Kidney capillary endothelial cell (primary cell): Measurements from ENCODE around the gene NUCB2.
"Not testable (repeated sequence)": the region's sequence is repeated elsewhere in the genome, so short reads cannot be mapped to it uniquely, and the experiment has no call there.

Source experiments
- DNase-seq: peaks from one replicate; pipeline ENCODE4 v3.0.0-alpha.2; 2018; ENCODE audit warnings: low spot score

NUCB2 gene

GRCh38 chr11:17276236-17277023 lies at the start of gene NUCB2:
TSS of gene NUCB2 (plus strand) at chr11:17276739. CDS start at chr11:17295324, 18,585 bp downstream.
- DNase-seq, result peak; percentile 95

- not testable (repeated sequence) for DNase-seq
Observed at GRCh38 chr11:17228186-17228925, 48.2 kb upstream of the NUCB2 start.

DNA sequence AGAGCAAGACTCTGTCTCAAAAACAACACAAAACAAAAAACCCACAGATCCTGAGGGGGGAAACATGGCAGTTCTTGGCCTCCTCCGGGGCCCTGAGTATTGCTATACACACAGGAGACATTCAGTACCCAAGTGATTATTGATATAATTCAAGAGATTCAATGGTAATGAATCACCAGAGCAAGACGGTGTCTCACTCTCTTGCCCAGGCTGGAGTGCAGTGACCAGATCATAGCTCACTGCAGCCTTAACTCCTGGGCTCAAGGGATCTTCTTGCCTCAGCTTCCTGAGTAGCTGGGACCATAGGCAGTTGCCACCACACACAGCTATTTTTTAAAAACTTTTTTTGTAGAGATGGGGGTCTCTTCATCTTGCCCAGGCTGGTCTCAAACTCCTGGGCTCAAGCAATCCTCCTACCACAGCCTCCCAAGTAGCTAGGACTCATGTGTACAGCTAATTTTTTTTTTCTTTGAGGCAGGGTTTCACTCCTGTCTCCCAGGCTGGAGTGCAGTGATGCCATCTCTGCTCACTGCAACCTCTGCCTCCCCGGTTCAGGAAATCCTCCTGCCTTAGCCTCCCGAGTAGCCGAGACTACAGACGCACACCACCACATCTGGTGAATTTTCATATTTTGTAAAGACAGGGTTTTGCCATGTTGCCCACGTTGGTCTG lies 46.9 kb upstream of the NUCB2 start:
- DNase-seq, result no peak

DNA sequence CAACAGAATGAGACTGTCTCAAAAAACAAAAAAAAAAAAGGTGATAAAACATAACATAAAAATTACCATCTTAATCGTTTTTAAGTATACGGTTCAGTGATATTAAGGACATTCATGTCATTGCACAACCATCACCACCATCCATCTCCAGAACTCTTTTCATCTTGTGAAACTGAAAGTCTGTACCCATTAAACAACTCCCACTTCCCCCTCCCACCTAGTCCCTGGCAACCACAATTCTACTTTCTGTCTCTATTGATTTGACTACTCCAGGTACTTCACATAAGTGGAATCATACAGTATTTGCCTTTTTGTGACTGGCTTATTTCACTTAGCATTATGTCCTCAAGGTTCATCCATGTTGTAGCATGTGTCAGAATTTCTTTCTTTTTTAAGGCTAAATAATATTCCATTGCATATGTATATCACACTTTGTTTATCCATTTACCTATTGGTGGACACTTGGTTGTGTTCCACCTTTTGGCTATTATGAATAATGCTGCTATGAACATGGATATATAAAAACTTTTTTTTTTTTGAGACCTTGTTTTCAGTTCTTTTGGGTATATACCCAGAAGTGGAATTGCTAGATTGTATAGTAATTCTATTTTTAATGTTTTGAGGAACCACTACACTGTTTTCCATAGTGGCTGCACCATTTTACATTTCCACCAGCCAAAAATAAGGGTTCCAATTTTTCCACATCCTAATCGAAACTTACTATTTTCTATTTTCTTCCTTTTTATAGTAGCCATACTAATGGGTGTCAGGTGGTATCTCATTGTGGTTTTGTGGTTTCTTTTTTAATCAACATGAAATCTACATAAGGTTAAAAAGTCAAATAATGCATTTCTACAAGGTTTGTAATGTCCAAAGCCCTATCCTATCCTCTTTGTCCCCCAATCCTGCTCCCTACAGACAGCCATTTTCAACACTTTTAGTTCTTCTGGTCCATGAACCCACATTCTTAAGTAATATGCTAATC lies 45.4 kb upstream of the NUCB2 start:
- no peak for DNase-seq

DNA sequence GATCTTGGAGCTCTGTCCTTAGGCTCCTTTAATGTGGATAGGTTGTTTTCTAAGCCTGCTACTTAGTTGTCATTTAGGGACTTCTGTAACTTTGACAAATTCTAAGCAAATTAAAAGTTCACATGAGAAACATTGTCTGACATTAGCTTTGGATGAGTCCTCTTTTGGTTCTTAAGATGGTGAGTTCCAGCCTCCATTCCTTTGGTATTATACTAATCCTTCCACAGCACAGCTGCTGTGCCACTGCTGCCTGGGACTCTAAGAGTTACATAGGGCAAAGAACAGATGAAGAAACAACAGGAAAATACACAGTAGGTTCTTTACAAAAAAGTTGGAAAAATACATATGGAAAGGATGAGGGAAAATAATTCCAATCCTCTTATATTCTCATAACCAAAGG lies 43.4 kb upstream of the NUCB2 start:
- no peak for DNase-seq

DNA sequence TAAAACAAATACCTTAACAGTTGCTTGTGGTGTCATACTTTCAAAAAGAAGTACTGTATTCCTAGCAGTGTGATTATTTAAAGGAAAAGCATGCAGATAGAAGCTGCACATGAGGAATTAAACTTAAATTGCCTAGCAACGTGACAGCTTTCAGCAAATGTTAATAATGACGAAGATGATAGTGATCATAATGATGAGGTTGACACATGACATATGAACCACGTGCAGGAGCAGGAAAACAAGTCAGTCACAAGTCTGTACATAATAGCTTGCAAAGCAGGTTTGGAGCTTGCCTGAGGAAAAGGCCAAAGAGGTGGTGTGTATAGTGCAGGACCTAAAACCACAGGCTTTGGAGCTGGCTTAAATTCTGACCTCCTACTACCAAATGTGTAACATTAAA lies 38.2 kb upstream of the NUCB2 start:
- no peak for DNase-seq

GRCh38 chr11:17239927-17240326 lies 36.6 kb upstream of the NUCB2 start:
- DNase-seq, result not testable (repeated sequence)

GRCh38 chr11:17240780-17241179 lies 35.8 kb upstream of the NUCB2 start:
- DNase-seq, result no peak

DNA sequence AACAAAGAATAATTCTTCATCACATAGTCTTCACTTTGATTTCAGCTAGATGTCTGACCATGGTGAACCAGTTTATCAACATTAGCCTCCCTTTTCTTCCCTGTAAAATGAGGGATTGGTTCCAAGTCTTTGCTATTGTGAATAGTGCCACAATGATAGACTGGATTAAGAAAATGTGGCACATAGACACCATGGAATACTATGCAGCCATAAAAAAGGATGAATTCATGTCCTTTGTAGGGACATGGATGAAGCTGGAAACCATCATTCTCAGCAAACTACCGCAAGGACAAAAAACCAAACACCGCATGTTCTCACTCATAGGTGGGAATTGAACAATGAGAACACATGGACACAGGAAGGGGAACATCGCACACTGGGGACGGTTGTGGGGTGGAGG lies 33.6 kb upstream of the NUCB2 start:
- DNase-seq, result not testable (repeated sequence)

GRCh38 chr11:17244046-17244445 lies 32.5 kb upstream of the NUCB2 start:
- DNase-seq, result no peak

GRCh38 chr11:17250561-17251350 lies 25.8 kb upstream of the NUCB2 start:
- no peak for DNase-seq

- DNase-seq, result no peak
Observed at GRCh38 chr11:17252704-17253103, 23.8 kb upstream of the NUCB2 start.

GRCh38 chr11:17256512-17256911 lies 20.0 kb upstream of the NUCB2 start:
- DNase-seq, result peak; percentile 81

- DNase-seq, result no peak
Observed at GRCh38 chr11:17257196-17257595, 19.3 kb upstream of the NUCB2 start.

DNA sequence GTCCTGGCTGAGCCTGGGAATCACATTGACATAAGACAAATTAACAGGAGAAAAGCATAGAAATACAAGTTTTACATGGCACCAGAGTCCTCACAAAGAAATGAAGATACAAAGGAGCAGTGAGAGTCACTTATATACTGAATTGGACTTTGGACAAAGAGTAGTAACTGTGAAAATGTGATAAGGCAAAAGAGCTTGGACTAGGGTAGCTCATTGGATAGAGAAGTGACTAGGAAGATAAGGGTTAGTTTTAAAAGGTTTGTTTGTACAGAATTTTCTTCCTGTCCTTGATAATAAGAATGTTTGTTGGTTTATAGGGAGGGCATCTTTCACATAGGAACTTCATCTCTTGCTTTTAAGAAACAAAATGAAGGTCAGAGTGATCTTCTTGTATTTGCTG lies 17.9 kb upstream of the NUCB2 start:
- no peak for DNase-seq

GRCh38 chr11:17259519-17259918 lies 17.0 kb upstream of the NUCB2 start:
- DNase-seq, result no peak

DNA sequence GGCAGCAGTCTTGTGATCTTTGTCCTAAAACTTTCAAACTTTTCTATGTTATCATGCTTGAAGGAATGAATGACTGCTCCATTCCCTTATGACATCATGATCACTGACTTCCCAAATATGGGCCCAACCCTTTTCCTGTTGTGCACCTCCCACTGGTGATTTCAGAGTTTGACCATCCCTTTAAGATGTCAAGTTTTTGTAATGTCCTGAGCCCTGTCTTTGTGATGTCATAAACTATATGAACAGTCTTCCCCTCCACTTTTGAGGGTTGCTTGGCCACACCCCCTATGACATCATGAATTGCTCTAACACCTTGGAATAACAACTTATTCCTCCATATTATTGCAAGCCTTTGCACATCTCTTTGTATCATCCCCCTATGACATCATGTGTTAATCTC lies 16.5 kb upstream of the NUCB2 start:
- DNase-seq, result no peak

GRCh38 chr11:17263769-17264168 lies 12.8 kb upstream of the NUCB2 start:
- DNase-seq, result no peak

DNA sequence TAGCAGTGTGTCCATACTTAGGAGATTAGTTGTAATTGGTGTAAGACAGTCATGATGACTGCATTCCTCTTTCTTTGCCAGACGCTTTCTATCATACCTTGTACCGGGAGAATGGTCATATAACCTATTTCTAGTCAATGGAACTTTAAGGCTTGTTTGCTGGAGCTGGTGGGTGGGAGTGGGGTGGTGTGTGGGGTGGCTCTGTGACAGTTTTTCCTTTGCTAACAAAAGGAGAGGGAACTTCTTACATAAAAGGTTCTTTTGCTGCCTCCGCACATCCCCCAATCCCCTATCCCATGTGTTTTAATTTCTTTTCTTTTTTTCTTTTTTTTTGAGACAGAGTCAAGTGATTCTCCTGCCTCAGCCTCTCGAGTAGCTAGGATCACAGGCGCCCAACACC lies 9.8 kb upstream of the NUCB2 start:
- DNase-seq, result no peak

- DNase-seq, result peak; percentile 82
Observed at GRCh38 chr11:17267576-17267975, 9.0 kb upstream of the NUCB2 start.

- DNase-seq, result not testable (repeated sequence)
Observed at GRCh38 chr11:17268500-17268899, 8.0 kb upstream of the NUCB2 start.
